GM19468 (cell line): ENCODE results near the gene PPM1G.
A peak's percentile ranks its signal among the peaks of the same experiment; 100 is the strongest.
"Not testable (repeated sequence)": the region's sequence is repeated elsewhere in the genome, so short reads cannot be mapped to it uniquely, and the experiment has no call there.

Experiments
- ATAC-seq: cut with Tn5 transposase; IDR thresholded peaks from one replicate; pipeline ENCODE4 v1.9.1; 2021; ENCODE audit warnings: mild to moderate bottlenecking, moderate library complexity, moderate number of reproducible peaks; ENCODE audit not compliant: unreplicated experiment; ENCODE audit errors: extremely low read depth

Gene PPM1G

GRCh38 chr2:27409321-27410073 is at the start of gene PPM1G:
Gene PPM1G, minus strand, starts transcription at chr2:27409591. Its CDS starts 169 bp downstream, at chr2:27409422.
- peak; percentile 85 for ATAC-seq

- ATAC-seq: no peak
Measured at GRCh38 chr2:27453968-27454367, 44.6 kb upstream of the PPM1G start.

GRCh38 chr2:27451095-27451494 is 41.7 kb upstream of the PPM1G start:
- no peak for ATAC-seq

GRCh38 chr2:27448381-27448780 is 39.0 kb upstream of the PPM1G start:
- no peak for ATAC-seq

- no peak for ATAC-seq
Measured at GRCh38 chr2:27446057-27446456, 36.7 kb upstream of the PPM1G start.

GRCh38 chr2:27445615-27446014 is 36.2 kb upstream of the PPM1G start:
- no peak for ATAC-seq

- ATAC-seq: no peak
Measured at GRCh38 chr2:27445155-27445554, 35.8 kb upstream of the PPM1G start.

GRCh38 chr2:27442920-27443282 is 33.5 kb upstream of the PPM1G start:
- ATAC-seq: no peak

GRCh38 chr2:27441958-27442919 is 32.8 kb upstream of the PPM1G start, which contains the start of gene KRTCAP3:
Gene KRTCAP3, plus strand, starts transcription at chr2:27442381. Its CDS starts 32 bp downstream, at chr2:27442413.
- no peak for ATAC-seq

GRCh38 chr2:27441226-27441926 is 32.0 kb upstream of the PPM1G start:
- ATAC-seq: no peak

- ATAC-seq: no peak
Measured at GRCh38 chr2:27435628-27436027, 26.2 kb upstream of the PPM1G start.

- ATAC-seq: no peak
Measured at GRCh38 chr2:27431395-27431794, 22.0 kb upstream of the PPM1G start.

GRCh38 chr2:27428978-27429541 is 19.7 kb upstream of the PPM1G start:
- ATAC-seq: peak; percentile 35

- ATAC-seq: peak; percentile 77
Measured at GRCh38 chr2:27428213-27428977, 19.0 kb upstream of the PPM1G start, which contains the start of gene NRBP1. Gene NRBP1, plus strand, starts transcription at chr2:27428631. Its CDS starts 4,643 bp downstream, at chr2:27433274.

GRCh38 chr2:27427863-27428212 is 18.4 kb upstream of the PPM1G start:
- no peak for ATAC-seq

GRCh38 chr2:27425039-27425438 is 15.6 kb upstream of the PPM1G start:
- not testable (repeated sequence) for ATAC-seq

- no peak for ATAC-seq
Measured at GRCh38 chr2:27422958-27423357, 13.6 kb upstream of the PPM1G start.

GRCh38 chr2:27421660-27422250 is 12.4 kb upstream of the PPM1G start:
- no peak for ATAC-seq

GRCh38 chr2:27420996-27421395 is 11.6 kb upstream of the PPM1G start:
- no peak for ATAC-seq
